GM10847 (cell line): Measurements from ENCODE around the gene SIGLEC9.

ENCODE experiments used
- POLR2A ChIP-seq: IDR thresholded peaks from 2 replicates; pipeline ENCODE4 v1.6.1; 2011; ENCODE audit not compliant: insufficient read length; ENCODE audit errors: extremely low read depth

Gene SIGLEC9

DNA sequence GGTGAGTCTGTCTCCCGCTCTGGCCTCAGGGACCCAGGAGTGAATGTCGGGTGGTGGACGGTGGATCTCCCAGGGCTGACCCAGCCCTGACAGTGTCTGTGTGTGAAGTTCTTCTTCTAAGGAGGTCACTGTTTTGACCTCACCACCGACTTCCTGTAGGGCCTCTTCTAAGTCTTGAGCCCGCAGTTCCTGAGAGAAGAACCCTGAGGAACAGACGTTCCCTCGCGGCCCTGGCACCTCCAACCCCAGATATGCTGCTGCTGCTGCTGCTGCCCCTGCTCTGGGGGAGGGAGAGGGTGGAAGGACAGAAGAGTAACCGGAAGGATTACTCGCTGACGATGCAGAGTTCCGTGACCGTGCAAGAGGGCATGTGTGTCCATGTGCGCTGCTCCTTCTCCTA is 17.4 kb downstream of the SIGLEC9 start, which contains the start of gene SIGLEC7:
Gene SIGLEC7 (plus strand): TSS at position 183 of the 400 bp plus-strand sequence. CDS start 69 bp downstream, at position 252.
- no peak for TF ChIP-seq POLR2A

DNA sequence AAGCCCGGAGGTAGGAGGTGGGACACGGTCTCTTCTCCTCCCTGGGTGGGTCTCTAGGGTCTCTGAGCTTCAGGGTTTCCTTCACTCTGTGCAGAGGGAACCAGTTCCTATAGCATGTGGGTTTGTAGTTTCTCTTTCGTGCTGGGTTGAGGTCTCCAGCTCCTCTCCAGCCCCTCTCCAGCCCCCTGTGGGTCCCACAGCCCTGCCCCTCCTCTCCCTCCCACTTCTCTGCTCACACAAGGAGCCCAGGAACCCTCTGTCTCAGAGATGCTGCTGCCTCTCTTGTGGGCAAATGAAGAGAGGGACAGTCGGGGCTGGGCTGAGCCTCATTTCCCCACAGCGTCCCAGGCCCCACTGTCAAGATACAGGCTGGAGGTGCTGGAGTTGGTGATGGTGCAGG is 18.8 kb downstream of the SIGLEC9 start:
- TF ChIP-seq POLR2A: no peak

DNA sequence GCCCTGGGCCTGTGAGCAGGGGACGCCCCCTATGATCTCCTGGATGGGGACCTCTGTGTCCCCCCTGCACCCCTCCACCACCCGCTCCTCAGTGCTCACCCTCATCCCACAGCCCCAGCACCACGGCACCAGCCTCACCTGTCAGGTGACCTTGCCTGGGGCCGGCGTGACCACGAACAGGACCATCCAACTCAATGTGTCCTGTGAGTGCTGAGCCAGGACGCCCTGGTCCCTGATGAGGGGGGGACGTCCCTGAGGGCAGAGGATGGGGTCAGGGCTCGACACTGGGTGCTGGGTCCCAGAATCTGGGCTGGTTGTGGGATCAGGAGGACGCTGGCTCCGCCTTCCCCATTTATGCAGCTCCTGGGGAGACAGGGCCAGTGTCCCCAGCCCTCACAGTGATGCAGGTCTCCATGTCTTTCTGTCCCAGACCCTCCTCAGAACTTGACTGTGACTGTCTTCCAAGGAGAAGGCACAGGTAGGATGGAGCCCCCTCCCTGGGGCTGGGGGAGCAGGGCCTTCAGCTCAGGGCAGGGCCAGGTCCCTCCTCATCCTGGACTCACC is 19.9 kb downstream of the SIGLEC9 start:
- TF ChIP-seq POLR2A: no peak

DNA sequence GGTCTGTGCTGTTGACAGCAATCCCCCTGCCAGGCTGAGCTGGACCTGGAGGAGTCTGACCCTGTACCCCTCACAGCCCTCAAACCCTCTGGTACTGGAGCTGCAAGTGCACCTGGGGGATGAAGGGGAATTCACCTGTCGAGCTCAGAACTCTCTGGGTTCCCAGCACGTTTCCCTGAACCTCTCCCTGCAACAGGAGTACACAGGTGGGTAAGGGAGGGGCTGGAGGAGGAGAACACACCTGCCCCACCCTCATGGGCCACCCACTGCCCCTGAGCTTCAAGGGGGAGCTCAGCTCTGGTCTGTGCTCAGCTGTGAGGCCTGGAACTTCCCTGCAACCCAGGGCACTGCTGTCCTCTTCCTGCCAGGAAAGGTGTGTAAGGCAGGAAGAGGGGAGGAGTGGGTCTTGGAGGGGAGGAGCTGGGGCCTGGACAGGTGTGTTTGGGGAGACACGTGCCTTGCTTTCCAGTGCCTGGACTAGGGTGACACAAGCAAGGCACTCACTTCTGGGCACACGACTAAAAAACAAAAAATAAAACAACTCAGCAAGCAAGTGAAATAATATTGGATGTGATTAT is 21.3 kb downstream of the SIGLEC9 start:
- TF ChIP-seq POLR2A: no peak

DNA sequence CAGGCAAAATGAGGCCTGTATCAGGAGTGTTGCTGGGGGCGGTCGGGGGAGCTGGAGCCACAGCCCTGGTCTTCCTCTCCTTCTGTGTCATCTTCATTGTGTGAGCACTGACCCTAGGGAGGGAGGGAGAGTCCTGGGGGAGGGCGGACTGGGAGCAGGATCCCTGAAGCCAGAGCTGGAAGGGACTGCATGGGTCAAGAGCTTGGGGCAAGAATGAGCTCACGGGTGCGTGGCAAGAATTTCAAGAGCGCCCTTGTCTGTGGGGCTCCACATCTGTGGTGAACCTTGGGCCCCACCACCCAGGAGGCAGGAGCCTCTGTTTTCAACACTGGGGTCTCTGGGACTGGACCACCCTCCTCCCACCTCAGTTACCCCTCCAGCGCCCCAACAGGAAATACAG is 22.0 kb downstream of the SIGLEC9 start:
- no peak for TF ChIP-seq POLR2A

DNA sequence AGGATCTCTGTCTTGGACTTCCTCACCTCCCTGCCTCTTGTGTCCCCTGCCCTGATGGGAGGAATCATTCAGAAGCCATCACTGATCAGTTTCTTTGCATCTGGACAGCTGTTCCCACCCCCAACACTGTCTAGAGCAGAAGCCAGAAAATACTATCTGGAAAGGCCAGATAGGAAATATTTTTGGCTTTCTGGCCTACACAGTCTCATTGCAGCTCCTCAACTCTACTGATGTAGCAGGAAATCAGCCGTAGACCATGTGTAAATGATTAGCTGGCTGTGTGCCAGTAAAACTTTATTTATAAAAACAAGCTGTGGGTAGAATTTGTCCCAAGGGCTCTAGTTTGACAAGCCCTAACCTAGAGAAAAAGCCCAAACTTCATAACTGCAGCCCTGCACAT is 23.0 kb downstream of the SIGLEC9 start:
- TF ChIP-seq POLR2A: no peak

DNA sequence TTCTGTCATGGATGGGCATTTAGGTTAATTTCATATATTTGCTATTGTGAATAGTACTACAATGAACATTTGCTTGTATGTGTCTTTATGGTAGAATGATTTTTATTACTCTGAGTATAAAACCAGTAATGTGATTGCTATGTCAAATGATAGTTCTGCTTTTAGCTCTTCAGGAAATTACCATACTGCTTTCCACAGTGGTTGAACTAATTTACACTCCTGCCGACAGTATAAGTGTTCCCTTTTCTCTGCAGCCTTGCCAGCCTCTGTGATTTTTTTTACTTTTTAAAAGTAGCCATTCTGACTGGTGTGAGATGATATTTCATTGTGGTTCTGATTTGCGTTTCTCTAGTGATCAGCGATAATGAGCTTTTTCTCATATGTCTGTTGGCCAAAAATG is 23.9 kb downstream of the SIGLEC9 start:
- TF ChIP-seq POLR2A: no peak

DNA sequence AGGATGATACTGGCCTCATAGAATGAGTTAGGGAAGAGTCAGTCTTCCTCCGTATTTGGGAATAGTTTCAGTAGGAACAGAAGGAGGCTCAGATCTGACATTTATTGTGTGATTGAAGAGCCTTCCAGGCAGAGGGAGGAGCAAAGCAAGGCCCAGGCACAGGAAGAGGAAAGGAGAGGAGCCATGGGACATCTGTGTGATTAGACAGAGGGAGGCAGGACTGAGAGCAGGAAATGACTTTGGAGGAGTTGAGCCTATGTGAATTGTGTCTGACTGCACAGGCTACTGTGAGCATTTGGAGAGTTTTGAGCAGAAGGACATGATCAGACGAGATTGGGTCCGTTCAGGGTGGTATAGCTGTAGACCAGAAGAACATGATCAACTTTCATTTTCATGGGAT is 25.9 kb downstream of the SIGLEC9 start:
- no peak for TF ChIP-seq POLR2A

DNA sequence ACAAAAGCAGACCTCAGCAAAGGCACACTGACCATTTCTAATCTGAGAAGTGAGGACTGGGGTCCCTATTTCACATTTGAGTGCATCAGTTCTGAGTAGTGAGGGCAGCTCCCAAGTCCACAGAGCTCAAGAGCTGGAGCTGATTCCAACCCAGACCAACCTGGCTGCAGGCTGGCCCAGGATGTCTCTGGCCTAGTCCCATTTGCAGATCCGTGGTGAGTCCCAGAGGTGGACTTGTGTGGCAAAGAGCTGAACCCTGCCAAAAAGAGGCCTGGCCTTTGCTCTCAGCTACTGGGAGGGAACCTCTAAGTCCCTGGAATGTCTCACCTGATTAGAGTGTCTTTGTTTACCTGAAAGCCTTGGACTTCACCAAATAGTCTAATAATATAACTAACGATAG is 32.0 kb downstream of the SIGLEC9 start:
- no peak for TF ChIP-seq POLR2A

DNA sequence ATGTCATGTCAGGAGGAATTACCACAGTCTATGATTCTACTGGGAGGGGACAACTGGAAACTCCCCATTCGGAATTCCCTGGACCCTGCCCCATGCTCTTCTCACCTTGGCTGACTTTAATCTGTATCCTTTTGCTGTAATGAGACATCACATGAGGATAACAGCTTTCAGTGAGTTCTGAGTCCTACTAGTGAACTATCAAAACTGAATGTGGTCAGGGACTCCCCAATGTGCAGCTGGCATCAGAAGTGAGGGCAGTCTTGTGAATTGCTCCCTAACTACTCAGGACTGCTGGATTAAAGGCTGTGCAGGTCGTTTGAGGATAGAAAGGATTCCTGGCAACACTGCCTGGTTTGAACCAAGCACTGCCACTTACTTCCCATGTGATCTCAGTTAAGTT is 32.6 kb downstream of the SIGLEC9 start:
- no peak for TF ChIP-seq POLR2A

DNA sequence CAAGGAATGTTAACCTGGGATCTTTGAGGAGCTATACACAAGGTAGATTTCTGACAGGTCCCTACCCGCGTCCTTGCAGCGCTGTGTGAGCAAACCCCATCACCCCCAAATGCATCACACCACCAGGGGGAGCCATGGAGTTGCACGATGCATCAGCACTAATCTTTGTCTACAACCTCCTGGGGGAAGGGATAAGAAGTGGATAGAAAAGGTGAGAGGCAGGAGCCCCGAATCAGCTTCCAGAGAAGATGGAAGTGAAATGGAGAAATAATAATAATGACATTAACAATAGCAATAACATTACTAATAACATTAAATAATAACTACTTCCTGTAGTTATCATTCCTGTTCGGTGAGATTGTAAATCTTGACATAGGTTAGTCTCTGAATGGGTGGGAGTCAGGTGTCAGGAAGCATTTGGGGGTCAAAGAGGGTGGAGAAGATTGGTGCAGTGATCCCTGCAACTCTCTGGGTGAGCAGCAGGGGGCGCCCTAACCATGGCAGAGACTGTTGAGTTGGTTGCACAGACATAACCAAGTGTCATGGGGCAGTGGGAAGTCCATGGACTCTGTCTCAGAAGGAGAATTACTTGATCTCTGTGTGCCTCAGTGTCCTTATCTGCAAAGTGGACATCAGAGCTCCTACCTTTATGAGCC is 33.9 kb downstream of the SIGLEC9 start:
- TF ChIP-seq POLR2A: no peak

DNA sequence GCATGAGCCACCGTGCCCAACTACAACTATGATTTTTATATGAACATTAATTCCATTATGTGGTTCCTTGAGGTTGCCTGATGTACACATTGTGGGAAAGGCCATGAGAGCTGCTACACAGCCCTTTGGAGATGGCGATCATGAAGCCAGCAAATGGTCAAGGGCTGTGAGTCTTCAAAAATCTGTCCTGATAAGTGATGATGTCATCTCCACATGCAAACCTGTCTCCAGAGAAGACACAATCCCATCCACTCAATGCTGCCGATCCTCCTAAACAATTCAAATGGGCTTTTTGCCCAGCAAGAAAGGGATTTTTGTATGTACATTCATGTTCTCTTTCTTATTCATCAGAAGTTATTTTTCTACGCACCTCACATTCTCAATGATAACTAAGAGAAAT is 35.0 kb downstream of the SIGLEC9 start:
- TF ChIP-seq POLR2A: no peak

DNA sequence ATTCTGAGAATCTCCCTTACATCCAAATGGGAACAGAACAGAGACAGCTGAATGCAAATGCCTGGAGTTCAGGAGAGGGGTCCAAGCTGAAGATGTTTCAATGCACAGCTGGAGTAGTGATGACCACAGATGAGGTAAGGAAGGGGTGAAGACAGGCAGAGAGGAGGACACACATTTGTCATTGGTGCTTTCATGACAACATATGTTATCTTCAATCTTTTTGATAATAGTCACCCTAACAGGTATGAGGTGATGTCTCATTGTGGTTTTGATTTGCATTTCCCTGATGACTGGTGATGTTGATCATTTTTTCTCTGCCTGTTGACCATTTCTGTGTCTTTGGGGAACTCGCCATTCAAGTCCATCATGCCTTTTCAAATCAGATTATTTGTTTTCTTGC is 36.6 kb downstream of the SIGLEC9 start:
- no peak for TF ChIP-seq POLR2A

DNA sequence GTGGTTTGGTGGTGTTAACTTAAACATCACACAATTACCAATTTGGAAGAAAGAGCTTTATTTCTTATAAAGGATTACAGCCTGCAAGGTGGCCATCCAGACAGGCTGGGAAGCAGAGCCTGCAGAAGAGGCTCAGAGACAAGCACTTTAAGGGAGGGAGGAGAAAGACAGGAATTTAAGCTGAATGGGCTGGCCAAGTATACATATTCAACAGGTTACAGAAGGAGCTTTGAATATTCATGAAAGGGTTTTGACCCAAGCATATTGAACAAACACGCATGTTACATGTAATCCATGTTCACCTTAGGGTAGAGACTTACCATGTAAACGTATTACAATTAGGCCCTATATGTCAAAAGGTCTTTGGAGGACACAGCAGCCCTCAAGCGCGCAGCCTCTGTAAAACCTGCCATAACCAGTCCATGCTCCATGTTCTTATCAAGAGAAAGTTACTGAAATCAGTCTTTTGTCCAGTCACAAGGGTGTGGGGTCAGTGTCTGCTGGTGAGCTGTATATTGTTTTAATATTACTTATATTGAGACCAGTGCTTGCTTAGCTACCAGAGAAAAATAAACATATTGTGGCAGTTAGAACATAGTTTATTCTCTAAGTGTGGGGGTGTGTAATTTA is 37.3 kb downstream of the SIGLEC9 start:
- no peak for TF ChIP-seq POLR2A

DNA sequence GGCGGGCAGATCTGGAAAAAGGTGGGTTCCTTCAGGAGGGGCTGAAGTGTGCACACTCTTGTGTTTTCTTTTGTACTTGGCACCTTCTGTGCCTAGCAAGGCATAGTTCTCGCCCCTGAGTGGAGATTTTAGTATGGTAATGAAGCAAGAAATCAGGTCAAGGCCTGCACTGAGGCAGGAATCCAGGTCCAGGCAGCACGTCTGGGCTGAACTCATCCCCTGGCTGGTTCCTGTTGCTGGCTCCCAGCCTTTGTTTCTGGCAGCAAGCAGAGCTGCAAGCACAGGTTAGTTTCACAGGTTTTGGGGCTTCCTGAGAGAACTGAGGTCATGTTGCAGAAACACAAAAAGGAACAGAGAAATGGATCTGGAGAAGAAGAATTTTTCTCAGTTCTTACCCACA is 38.6 kb downstream of the SIGLEC9 start:
- TF ChIP-seq POLR2A: no peak

DNA sequence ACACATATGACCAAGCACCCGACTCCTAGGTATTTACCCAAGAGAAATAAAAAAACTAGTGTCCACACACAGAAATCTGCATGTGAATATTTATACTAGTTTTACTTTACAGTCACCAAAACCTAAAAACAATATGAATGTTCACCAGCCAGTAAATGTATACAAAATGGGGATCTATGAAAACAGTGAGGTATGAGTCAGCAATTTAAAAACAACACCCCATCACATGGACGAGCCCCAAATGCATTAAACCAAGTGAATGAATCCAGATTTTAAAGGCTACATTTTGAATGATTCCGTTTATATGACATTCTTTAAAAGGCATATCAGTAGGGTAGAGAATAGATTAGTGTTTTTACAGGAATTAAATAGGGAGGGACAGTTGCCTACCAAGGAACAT is 39.5 kb downstream of the SIGLEC9 start:
- no peak for TF ChIP-seq POLR2A
